ENCODE data around the gene KCNQ5. TPM values are rescaled to one million over a fixed set of nuclear protein-coding genes. Genes with fewer than 3 reads are reported as not detected.

Gene KCNQ5
- total RNA-seq, 2 donors from 2014 or later: 7.3 to 9.6 TPM

GRCh38 chr6:73062837-73063236, 441.0 kb downstream of the KCNQ5 start:
- no peak overlapping the region for H3K27ac Mint-ChIP-seq
- DNase-seq (ENCODE audit: low spot score in 2 of 2) (no peak), ATAC-seq (no peak)
- H3K36me3 Mint-ChIP-seq: no peaks in the 10 kb centered on the region
- H3K9me3 Mint-ChIP-seq: peaks cover 0 to 4% of the 10 kb centered on the region in 2 donors

DNA sequence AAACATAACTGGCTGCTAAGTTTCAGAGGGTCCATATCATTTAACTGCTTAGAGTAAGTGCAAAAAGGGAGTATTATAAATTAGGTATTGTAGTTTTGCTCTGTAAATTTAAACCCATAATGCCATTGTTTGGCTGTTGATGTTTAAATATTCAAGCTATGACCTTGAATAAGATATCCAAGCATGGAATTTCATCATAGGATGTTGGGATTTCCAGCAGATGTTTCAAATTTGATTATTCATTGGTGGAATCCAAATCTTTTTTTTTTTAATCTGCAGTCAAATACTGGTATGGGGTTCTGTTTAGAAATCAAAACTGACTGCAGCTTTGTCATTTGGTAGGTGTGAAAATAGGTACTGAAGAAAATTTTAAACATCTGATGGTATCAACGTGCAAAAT, 442.4 kb downstream of the KCNQ5 start:
- ATAC-seq: no peak
- no peaks in the 10 kb centered on the region for H3K36me3 Mint-ChIP-seq
- no peak for DNase-seq (ENCODE audit: low spot score in 2 of 2)
- no peak overlapping the region for H3K27ac Mint-ChIP-seq
- peaks cover 0 to 4% of the 10 kb centered on the region in 2 donors for H3K9me3 Mint-ChIP-seq

DNA sequence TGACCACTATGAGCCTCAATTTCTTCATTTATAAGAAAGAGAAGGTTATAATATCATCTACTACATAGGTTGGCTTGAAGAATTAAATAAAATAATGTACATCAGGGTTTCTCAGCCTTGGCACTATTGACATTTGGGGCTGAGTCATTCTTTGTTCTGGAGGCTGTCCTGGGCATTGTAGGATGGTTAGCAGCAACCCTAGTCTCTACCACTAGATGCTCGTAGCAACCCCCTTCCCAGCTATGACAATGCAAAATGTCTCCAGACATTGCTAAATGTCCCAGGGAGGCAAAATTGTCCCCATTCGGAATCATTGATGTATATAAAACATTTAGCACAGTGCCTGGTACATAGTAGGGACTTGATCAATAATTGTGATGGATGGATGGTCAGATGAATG, 451.4 kb downstream of the KCNQ5 start:
- DNase-seq (ENCODE audit: low spot score in 2 of 2): no peak
- no peak for ATAC-seq
- H3K27ac Mint-ChIP-seq: no peak overlapping the region
- no peaks in the 10 kb centered on the region for H3K9me3 Mint-ChIP-seq
- H3K36me3 Mint-ChIP-seq: no peaks in the 10 kb centered on the region

DNA sequence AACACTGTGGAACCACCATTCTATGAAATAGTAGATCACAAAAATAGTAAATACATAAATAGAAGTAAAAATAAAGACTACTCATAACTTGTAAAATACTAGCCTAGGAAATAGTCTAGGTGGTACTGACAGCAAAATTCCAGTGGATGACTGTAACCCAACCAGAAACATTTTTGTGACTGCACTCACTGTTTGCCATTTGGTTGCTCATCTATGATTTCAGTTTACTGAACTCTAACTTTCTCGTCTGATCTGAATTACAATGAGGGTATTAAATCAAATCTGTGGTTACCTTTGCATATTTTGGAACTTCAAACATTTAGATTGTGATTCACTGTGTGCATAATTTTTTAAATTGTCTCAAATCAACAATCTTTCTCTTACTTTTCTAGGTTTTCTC, 452.3 kb downstream of the KCNQ5 start:
- H3K9me3 Mint-ChIP-seq: no peaks in the 10 kb centered on the region
- H3K36me3 Mint-ChIP-seq: no peaks in the 10 kb centered on the region
- H3K27ac Mint-ChIP-seq: no peak overlapping the region
- no peak for ATAC-seq
- no peak for DNase-seq (ENCODE audit: low spot score in 2 of 2)

- Mint-ChIP-seq H3K36me3 (no peaks in the 10 kb centered on the region), H3K9me3 (no peaks in the 10 kb centered on the region), H3K27ac (no peak overlapping the region)
- no peak for DNase-seq (ENCODE audit: low spot score in 2 of 2)
- ATAC-seq: no peak
Observed at GRCh38 chr6:73076211-73076954, 454.5 kb downstream of the KCNQ5 start.

DNA sequence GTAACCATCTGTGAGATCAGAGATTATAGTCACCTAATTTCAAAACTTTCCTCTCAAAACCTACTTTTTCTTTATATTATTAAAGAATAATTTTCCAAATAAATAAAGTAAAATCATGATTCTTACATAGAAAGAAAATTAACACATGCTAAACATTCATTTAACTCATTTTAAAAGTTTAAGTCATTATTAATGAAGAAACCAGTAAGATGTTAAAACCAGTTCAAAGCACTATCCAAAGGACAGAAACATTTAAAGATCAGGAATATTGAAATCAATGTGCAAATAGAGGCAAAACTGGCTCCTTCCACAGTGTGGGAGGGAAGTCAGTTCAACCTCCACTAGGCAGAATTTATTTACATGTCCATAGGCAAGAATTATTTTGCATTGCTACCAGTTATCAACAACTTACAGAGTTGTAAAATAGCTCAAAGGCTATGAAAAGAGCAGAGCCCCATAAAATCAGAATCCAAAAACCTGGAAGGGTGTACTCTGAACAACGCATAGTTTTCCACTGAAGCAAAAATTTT, 456.5 kb downstream of the KCNQ5 start:
- DNase-seq (ENCODE audit: low spot score in 2 of 2) (no peak), ATAC-seq (no peak)
- no peaks in the 10 kb centered on the region for H3K9me3 Mint-ChIP-seq
- H3K36me3 Mint-ChIP-seq: no peaks in the 10 kb centered on the region
- no peak overlapping the region for H3K27ac Mint-ChIP-seq

DNA sequence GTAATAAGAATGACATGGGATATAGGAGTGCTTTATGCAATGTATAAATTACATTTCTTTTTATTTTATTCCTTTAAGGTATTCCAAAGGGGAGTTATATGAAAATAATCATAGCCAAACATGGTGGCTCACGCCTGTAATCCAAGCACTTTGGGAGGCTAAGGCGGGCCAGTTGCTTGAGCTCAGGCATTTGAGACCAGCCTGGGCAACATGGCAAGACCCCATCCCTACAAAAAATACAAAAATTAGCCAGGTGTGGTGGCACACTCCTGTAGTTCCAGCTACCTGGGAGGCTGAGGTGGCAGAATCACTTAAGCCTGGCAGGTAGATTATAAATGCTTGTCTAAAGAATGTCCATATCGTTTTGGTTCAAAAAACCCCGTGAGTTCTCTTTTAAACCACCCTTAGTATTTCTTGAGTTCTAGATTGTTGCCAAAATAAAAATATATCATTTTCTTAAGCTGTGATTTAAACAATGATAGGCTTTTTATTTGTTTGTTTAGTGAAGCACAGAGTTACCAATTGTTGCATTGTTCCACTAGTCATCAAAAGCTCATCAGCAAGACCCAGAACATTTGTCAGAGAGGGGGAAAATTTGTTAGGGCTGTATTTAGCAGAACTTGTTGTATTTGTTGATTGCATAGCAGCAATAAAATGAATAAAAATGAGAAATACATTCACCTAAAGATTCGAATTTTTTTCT, 457.2 kb downstream of the KCNQ5 start:
- no peak for DNase-seq (ENCODE audit: low spot score in 2 of 2)
- no peaks in the 10 kb centered on the region for H3K36me3 Mint-ChIP-seq
- ATAC-seq: no peak
- H3K9me3 Mint-ChIP-seq: no peaks in the 10 kb centered on the region
- no peak overlapping the region for H3K27ac Mint-ChIP-seq

DNA sequence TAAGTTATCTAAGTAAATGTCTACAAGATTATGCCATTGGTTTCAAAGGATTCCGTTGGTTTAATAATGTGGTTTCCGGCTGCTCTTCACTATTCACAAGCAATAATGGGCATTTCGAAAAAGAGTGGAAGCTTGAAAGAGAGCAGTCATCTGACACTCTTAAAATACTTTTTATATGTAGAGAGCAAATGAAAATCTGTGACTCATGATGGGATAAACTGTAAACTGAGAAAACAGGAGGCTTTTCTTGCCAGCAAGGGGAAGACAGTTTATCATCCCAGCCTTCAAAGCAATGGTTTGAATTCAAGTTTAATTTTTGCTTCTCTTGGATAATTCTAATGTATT, 457.7 kb downstream of the KCNQ5 start:
- Mint-ChIP-seq H3K9me3 (no peaks in the 10 kb centered on the region), H3K27ac (no peak overlapping the region), H3K36me3 (no peaks in the 10 kb centered on the region)
- no peak for DNase-seq (ENCODE audit: low spot score in 2 of 2)
- ATAC-seq: no peak

DNA sequence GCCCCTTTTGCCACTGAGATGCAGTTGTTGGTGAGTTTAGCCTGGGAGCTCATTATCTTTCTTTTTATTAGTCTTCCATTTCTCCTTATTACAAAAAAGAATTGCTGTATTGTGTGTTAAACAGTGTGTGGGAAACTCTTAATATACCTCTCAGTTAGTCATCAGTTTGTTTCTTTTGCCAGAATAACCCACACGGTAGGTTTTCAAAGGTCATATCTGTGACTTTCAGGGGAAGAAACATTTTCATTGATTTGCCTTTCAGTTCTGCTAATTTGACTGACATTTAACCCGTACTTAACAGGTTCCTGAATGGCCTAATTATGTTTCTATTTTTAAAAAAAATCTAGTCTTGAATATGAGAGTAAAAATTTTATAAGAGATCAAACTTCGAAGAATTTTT, 458.1 kb downstream of the KCNQ5 start:
- no peaks in the 10 kb centered on the region for H3K36me3 Mint-ChIP-seq
- H3K9me3 Mint-ChIP-seq: no peaks in the 10 kb centered on the region
- H3K27ac Mint-ChIP-seq: no peak overlapping the region
- no peak for DNase-seq (ENCODE audit: low spot score in 2 of 2)
- ATAC-seq: no peak

DNA sequence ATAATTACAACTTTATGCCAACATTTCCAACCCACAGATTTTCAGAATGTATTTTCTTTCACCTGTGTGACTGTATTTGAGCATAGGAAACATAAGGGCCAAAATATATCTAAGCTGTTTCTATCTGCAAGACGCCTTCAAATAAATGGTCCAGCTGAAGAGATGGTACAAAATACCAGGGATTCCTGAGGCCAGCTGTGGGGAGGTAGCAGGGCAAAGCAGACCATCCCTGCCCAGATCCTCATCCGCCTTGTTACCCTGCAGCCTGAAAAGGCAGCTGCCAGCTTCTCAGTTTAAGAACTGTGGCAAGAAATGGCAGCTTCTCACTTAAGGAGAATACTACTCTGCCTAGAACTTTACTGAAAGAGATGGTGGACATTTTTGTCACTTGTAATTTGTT, 460.1 kb downstream of the KCNQ5 start:
- no peak for DNase-seq (ENCODE audit: low spot score in 2 of 2)
- ATAC-seq: no peak
- Mint-ChIP-seq H3K36me3 (no peaks in the 10 kb centered on the region), H3K27ac (no peak overlapping the region), H3K9me3 (no peaks in the 10 kb centered on the region)

DNA sequence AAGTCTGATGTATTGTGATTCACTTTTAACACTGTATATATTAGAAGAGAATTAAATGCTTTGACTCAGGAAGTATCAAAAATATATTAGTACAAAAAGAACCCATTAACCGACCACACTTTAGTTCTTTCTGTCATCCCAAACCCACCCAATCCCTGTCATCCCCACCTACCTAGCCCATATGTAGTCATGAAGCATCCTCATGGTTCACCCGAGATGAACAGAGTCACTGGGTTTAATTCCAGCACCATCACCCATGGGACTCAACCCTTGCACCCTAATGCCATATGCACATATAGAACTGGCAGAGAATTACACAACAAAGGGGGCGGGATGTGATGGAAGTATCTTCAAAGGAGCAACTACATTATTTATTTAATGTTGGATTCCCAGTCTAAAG, 462.0 kb downstream of the KCNQ5 start:
- no peaks in the 10 kb centered on the region for H3K9me3 Mint-ChIP-seq
- no peak for DNase-seq (ENCODE audit: low spot score in 2 of 2)
- no peaks in the 10 kb centered on the region for H3K36me3 Mint-ChIP-seq
- no peak for ATAC-seq
- H3K27ac Mint-ChIP-seq: no peak overlapping the region

DNA sequence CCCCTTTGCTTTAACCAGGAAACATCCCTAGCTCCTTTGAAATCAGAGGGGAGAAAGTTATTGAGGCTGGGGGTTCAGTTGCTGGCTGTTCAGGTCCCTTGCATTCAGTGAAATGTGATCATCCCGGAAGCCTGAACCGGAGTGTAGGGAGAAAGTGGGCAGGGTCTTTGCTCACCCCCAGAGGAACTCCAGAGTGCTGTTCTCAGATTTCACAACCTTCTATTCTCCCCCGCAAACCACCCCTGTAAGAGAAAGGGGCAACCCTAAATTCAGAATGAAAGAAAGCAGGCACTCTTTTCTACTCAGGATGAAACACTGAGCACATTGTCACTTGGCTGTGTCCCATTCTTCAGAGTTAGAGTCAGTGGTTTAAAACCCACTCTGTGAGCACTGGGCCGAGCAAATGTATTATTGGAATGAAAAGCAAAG, 463.6 kb downstream of the KCNQ5 start:
- H3K36me3 Mint-ChIP-seq: no peaks in the 10 kb centered on the region
- ATAC-seq: no peak
- no peak for DNase-seq (ENCODE audit: low spot score in 2 of 2)
- H3K9me3 Mint-ChIP-seq: no peaks in the 10 kb centered on the region
- no peak overlapping the region for H3K27ac Mint-ChIP-seq

GRCh38 chr6:73086726-73087125, 464.9 kb downstream of the KCNQ5 start:
- Mint-ChIP-seq H3K9me3 (peaks cover 0 to 4% of the 10 kb centered on the region in 2 donors), H3K27ac (no peak overlapping the region), H3K36me3 (peaks cover 0 to 5% of the 10 kb centered on the region in 2 donors)
- ATAC-seq (no peak), DNase-seq (ENCODE audit: low spot score in 2 of 2) (no peak)

DNA sequence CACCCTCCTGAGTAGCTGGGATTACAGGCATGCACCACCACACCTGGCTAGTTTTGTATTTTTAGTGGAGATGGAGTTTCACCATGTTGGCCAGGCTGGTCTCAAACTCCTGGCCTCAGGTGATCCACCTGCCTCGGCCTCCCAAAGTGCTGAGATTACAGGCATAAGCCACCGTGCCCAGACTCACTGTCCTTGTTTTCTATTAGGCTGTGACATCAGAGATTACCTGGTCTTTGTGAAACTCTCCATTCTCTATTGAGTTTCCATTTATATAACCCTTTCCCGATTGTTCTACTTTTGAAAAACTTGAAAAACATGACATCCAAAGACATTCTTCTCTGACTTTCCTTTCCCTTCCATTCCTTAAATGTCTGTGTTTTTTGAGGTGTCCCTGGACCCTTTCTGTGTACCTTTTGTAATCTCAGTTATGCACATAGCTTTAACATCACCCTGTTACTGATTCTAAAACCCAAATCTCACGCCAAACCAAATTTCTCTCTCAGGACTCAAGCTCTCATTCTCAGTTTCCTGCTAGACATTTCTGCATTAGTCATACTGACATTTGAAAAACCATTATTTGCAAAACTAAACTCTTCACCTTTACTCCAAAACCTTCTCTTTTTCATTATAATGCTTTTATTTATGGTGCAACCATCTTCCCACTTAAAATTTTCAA, 466.4 kb downstream of the KCNQ5 start:
- Mint-ChIP-seq H3K9me3 (peaks cover 6 to 10% of the 10 kb centered on the region in 2 donors), H3K36me3 (peaks cover 2 to 17% of the 10 kb centered on the region in 2 donors), H3K27ac (no peak overlapping the region)
- ATAC-seq (peak in 1 of 2 donors; percentile 53), DNase-seq (ENCODE audit: low spot score in 2 of 2) (no peak)

DNA sequence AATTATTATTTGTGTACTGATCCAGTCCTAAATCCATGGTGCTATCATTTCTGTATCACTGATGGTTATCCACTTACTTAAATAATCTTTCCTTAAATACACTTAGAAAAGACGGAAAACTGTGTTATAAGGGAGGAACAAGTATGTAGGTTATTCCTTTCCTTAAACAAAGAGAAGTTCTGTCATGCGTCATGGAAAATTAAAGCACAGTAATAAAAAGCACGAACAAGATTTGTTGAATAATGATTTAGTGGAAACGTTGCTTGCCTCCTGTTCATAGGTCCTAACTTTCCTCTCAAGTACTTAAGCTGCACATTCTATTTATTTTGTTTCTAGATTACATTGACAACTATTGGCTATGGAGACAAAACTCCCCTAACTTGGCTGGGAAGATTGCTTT, 483.1 kb downstream of the KCNQ5 start:
- Mint-ChIP-seq H3K9me3 (peaks cover 0 to 13% of the 10 kb centered on the region in 2 donors), H3K36me3 (peaks cover 0 to 7% of the 10 kb centered on the region in 2 donors), H3K27ac (peak overlapping the region in 1 of 2 donors; percentile 8)
- DNase-seq (ENCODE audit: low spot score in 2 of 2) (no peak), ATAC-seq (no peak)

DNA sequence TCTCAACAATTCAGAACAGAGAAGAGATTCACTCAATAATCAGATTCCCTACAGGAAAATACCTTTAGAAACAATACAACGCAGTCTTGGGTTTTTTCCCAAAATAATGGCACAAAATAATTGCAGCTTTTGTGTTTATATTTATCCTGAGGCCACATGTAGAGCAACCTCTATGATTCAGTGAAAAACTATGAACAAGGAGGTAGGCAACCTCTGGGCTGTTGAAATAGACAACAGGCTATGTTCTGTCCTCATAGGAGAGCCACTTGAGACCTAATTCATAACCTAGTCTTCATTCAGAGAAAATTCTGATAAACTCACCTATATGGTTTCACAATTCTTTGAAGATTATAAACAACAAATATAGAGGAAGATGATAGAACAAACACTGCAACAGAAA, 485.2 kb downstream of the KCNQ5 start:
- peaks cover 0 to 4% of the 10 kb centered on the region in 2 donors for H3K36me3 Mint-ChIP-seq
- H3K27ac Mint-ChIP-seq: no peak overlapping the region
- ATAC-seq (no peak), DNase-seq (ENCODE audit: low spot score in 2 of 2) (no peak)
- peaks cover 0 to 9% of the 10 kb centered on the region in 2 donors for H3K9me3 Mint-ChIP-seq

DNA sequence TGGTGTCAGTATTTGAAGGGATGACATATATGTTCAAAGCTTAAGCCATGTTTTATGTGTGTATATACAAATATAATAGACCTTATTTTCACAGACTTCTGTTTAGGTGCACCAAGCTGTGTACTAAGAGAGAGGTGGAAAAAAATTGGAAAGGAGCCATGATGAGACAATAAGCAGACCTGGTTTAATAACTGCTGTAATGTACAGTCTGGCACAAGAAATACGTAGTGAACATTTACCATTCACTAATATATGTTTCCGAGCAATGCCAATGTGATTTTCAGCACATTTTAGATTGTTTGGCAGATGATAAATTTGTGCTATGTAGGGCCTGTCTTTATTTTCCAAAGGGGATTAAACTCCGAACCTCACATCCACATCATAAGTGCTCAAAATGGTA, 487.1 kb downstream of the KCNQ5 start:
- DNase-seq (ENCODE audit: low spot score in 2 of 2): no peak
- Mint-ChIP-seq H3K27ac (no peak overlapping the region), H3K36me3 (no peaks in the 10 kb centered on the region), H3K9me3 (no peaks in the 10 kb centered on the region)
- ATAC-seq: no peak
